Mesendoderm (in vitro differentiated cells): ENCODE measurements around the gene PKP4.

Experiments
- DNase-seq: peaks from one replicate; pipeline ENCODE4 v3.0.0; 2013
- H2AK5ac ChIP-seq: 2 replicates; pipeline ENCODE4 v1.6.1; 2013; ENCODE audit warnings: low read length, inconsistent platforms
- H2BK120ac ChIP-seq: 2 replicates; pipeline ENCODE4 v1.6.1; 2013; ENCODE audit warnings: low read depth, mild to moderate bottlenecking, low read length, moderate library complexity, mixed read lengths
- H2BK15ac ChIP-seq: replicated peaks from 2 replicates; pipeline ENCODE4 v1.6.1; 2013; ENCODE audit warnings: low read depth, mild to moderate bottlenecking, moderate library complexity
- H2BK5ac ChIP-seq: 2 replicates; pipeline ENCODE4 v1.6.1; 2013; ENCODE audit warnings: low read length, inconsistent platforms
- H3K18ac ChIP-seq: 2 replicates; pipeline ENCODE4 v1.6.1; 2013; ENCODE audit warnings: mild to moderate bottlenecking, low read length, mixed read lengths
- H3K23ac ChIP-seq: one replicate; pipeline ENCODE4 v1.6.1; 2013; ENCODE audit warnings: low read length
- H3K27ac ChIP-seq: 2 replicates; pipeline ENCODE4 v1.5.1; 2013; ENCODE audit warnings: low read depth, mild to moderate bottlenecking, inconsistent platforms, low read length, moderate library complexity
- H3K27me3 ChIP-seq: 2 replicates; pipeline ENCODE4 v1.6.1; 2013; ENCODE audit warnings: low read length, control low read depth, mild to moderate bottlenecking, inconsistent platforms; ENCODE audit not compliant: insufficient read depth, poor library complexity
- H3K36me3 ChIP-seq: 2 replicates; pipeline ENCODE4 v1.6.1; 2013; ENCODE audit warnings: low read length, inconsistent platforms; ENCODE audit not compliant: control insufficient read depth, insufficient read depth
- H3K4ac ChIP-seq: one replicate; pipeline ENCODE4 v1.6.1; 2013; ENCODE audit warnings: low read depth, mild to moderate bottlenecking, low read length, moderate library complexity
- H3K4me1 ChIP-seq: 2 replicates; pipeline ENCODE4 v1.6.1; 2013; ENCODE audit warnings: low read depth, low read length, inconsistent platforms; ENCODE audit not compliant: control insufficient read depth
- H3K4me2 ChIP-seq: 2 replicates; pipeline ENCODE4 v1.6.1; 2013; ENCODE audit warnings: low read length
- H3K4me3 ChIP-seq: 2 replicates; pipeline ENCODE4 v1.5.1; 2013; ENCODE audit warnings: mild to moderate bottlenecking, low read length
- H3K56ac ChIP-seq: one replicate; pipeline ENCODE4 v1.6.1; 2013; ENCODE audit warnings: low read length
- H3K79me1 ChIP-seq: 2 replicates; pipeline ENCODE4 v1.6.1; 2013; ENCODE audit warnings: low read length, inconsistent platforms
- H3K79me2 ChIP-seq: 2 replicates; pipeline ENCODE4 v1.6.1; 2013; ENCODE audit warnings: mild to moderate bottlenecking, low read length; ENCODE audit not compliant: control insufficient read depth, insufficient read depth
- H3K9ac ChIP-seq: 2 replicates; pipeline ENCODE4 v1.6.1; 2013; ENCODE audit warnings: low read length, inconsistent platforms
- H4K5ac ChIP-seq: one replicate; pipeline ENCODE4 v1.6.1; 2013; ENCODE audit warnings: low read length
- H4K8ac ChIP-seq: one replicate; pipeline ENCODE4 v1.6.1; 2013; ENCODE audit warnings: low read depth, mild to moderate bottlenecking, control low read depth, low read length, moderate library complexity
- WGBS: extraction: QIAGEN DNeasy Blood & Tissue Kit; methylation state at CpG from one replicate; pipeline ENCODE4 v1.1.7; 2013; ENCODE audit warnings: low lambda C conversion rate, missing lambda C conversion rate; ENCODE audit not compliant: insufficient coverage; ENCODE audit errors: extremely low coverage; 5-methylcytosine and 5-hydroxymethylcytosine counted together

PKP4 gene

GRCh38 chr2:158719403-158719802, 262.7 kb downstream of the PKP4 start:
- Histone ChIP-seq H3K79me1 (no peaks in the 10 kb centered on the region), H2AK5ac (no peak overlapping the region), H3K4me2 (no peak overlapping the region), H3K4me1 (no peaks in the 10 kb centered on the region), H3K56ac (no peak overlapping the region), H3K4me3 (no peak overlapping the region), H3K79me2 (no peaks in the 10 kb centered on the region), H3K27me3 (no peaks in the 10 kb centered on the region), H2BK120ac (no peak overlapping the region), H3K9ac (no peak overlapping the region), H2BK15ac (no peak overlapping the region), H3K4ac (no peak overlapping the region), H4K8ac (no peak overlapping the region), H3K27ac (no peak overlapping the region), H2BK5ac (no peak overlapping the region), H3K18ac (no peak overlapping the region), H3K23ac (no peak overlapping the region), H3K36me3 (no peaks in the 10 kb centered on the region), H4K5ac (no peak overlapping the region)
- no peak for DNase-seq
- no CpG with 5 or more reads among the region's 5 CpGs for WGBS

- Histone ChIP-seq H2BK120ac (no peak overlapping the region), H3K4me1 (no peaks in the 10 kb centered on the region), H2BK5ac (no peak overlapping the region), H2AK5ac (no peak overlapping the region), H3K9ac (no peak overlapping the region), H4K8ac (no peak overlapping the region), H3K79me1 (no peaks in the 10 kb centered on the region), H3K27me3 (no peaks in the 10 kb centered on the region), H2BK15ac (no peak overlapping the region), H4K5ac (no peak overlapping the region), H3K18ac (no peak overlapping the region), H3K27ac (no peak overlapping the region), H3K56ac (no peak overlapping the region), H3K36me3 (no peaks in the 10 kb centered on the region), H3K4me3 (no peak overlapping the region), H3K23ac (no peak overlapping the region), H3K4me2 (no peak overlapping the region), H3K79me2 (no peaks in the 10 kb centered on the region), H3K4ac (no peak overlapping the region)
- no peak for DNase-seq
- no CpG with 5 or more reads among the region's 9 CpGs for WGBS
These were observed 265.7 kb downstream of the PKP4 start for GRCh38 chr2:158722266-158723105.

GRCh38 chr2:158723181-158723838, 266.6 kb downstream of the PKP4 start:
- H3K23ac ChIP-seq = no peak overlapping the region
- H3K18ac ChIP-seq = no peak overlapping the region
- no peak overlapping the region for H3K9ac ChIP-seq
- no peak overlapping the region for H2BK15ac ChIP-seq
- WGBS = no CpG with 5 or more reads among the region's 8 CpGs
- H3K79me1 ChIP-seq = no peaks in the 10 kb centered on the region
- H2BK5ac ChIP-seq = no peak overlapping the region
- H3K79me2 ChIP-seq = no peaks in the 10 kb centered on the region
- no peaks in the 10 kb centered on the region for H3K4me1 ChIP-seq
- no peak overlapping the region for H3K56ac ChIP-seq
- no peak overlapping the region for H3K4ac ChIP-seq
- no peaks in the 10 kb centered on the region for H3K27me3 ChIP-seq
- no peak overlapping the region for H2AK5ac ChIP-seq
- H2BK120ac ChIP-seq = no peak overlapping the region
- no peaks in the 10 kb centered on the region for H3K36me3 ChIP-seq
- no peak overlapping the region for H4K5ac ChIP-seq
- no peak for DNase-seq
- H3K4me2 ChIP-seq = no peak overlapping the region
- H3K4me3 ChIP-seq = no peak overlapping the region
- H3K27ac ChIP-seq = no peak overlapping the region
- no peak overlapping the region for H4K8ac ChIP-seq

GRCh38 chr2:158723921-158724802, 267.4 kb downstream of the PKP4 start:
- H3K9ac ChIP-seq = no peak overlapping the region
- H2BK120ac ChIP-seq = no peak overlapping the region
- H3K4me3 ChIP-seq = no peak overlapping the region
- H3K79me1 ChIP-seq = no peaks in the 10 kb centered on the region
- no peak overlapping the region for H3K27ac ChIP-seq
- H3K4me2 ChIP-seq = no peak overlapping the region
- H3K4ac ChIP-seq = no peak overlapping the region
- no peak overlapping the region for H4K8ac ChIP-seq
- DNase-seq = peak; percentile 72
- H3K79me2 ChIP-seq = no peaks in the 10 kb centered on the region
- no peaks in the 10 kb centered on the region for H3K27me3 ChIP-seq
- no CpG with 5 or more reads among the region's 12 CpGs for WGBS
- no peak overlapping the region for H2BK5ac ChIP-seq
- H2AK5ac ChIP-seq = no peak overlapping the region
- no peak overlapping the region for H3K56ac ChIP-seq
- H2BK15ac ChIP-seq = no peak overlapping the region
- H3K36me3 ChIP-seq = no peaks in the 10 kb centered on the region
- no peak overlapping the region for H4K5ac ChIP-seq
- no peaks in the 10 kb centered on the region for H3K4me1 ChIP-seq
- H3K23ac ChIP-seq = no peak overlapping the region
- H3K18ac ChIP-seq = no peak overlapping the region

GRCh38 chr2:158724803-158725381, 268.1 kb downstream of the PKP4 start:
- Histone ChIP-seq H3K36me3 (no peaks in the 10 kb centered on the region), H2BK15ac (no peak overlapping the region), H3K9ac (no peak overlapping the region), H3K18ac (no peak overlapping the region), H3K4ac (no peak overlapping the region), H3K79me2 (no peaks in the 10 kb centered on the region), H4K5ac (no peak overlapping the region), H3K23ac (no peak overlapping the region), H3K4me2 (no peak overlapping the region), H3K4me1 (no peaks in the 10 kb centered on the region), H2AK5ac (no peak overlapping the region), H3K27ac (no peak overlapping the region), H2BK120ac (no peak overlapping the region), H2BK5ac (no peak overlapping the region), H3K27me3 (no peaks in the 10 kb centered on the region), H3K56ac (no peak overlapping the region), H3K4me3 (no peak overlapping the region), H4K8ac (no peak overlapping the region), H3K79me1 (no peaks in the 10 kb centered on the region)
- no peak for DNase-seq
- WGBS = no CpG with 5 or more reads among the region's 8 CpGs
